NCI-H1436 treated with DMSO at 0.1 percent for 48 hours (cell line): ENCODE measurements around the gene KIRREL3.

ENCODE experiments used
- DNase-seq: peaks from one replicate; lab custom pipeline; 2025; lab: John Stamatoyannopoulos, UW

KIRREL3 gene

DNA sequence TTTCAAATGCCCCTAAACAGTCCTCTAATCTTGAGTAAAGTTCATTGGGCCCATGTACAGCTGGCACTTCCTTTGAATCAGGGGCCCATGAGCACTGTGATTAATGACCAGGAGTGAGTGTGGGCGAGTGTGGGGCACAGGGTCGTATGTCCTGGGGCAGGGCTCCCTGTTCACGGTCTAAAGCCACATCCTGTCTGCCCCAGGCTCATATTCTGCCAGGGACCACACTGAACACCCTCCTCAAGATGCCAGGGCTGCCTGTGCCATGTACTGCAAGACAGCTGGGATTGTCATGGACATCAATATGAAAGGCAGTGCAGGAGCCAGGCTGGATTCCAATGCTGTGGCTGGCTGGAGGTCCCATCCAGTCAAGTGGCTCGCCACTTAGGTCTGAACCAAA lies 130.5 kb downstream of the KIRREL3 start:
- DNase-seq: no peak

DNA sequence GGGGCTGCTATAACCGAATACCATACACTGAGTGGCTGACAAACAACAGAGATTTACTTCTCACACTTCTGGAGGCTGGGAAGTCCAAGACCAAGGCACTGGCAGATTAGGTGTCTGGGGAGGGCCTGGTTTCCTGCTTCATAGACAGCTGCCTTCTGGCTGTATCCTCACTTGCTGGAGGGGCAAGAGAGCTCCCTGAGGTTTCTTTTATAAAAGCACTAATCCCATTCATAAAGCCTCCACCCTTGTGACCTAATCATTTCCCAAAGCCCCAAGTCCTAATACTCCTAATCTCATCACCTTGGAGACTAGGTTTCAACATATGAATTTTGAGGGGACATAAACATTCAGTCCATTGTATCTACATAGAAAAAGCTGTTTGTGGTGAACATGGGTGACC lies 131.8 kb downstream of the KIRREL3 start:
- no peak for DNase-seq

DNA sequence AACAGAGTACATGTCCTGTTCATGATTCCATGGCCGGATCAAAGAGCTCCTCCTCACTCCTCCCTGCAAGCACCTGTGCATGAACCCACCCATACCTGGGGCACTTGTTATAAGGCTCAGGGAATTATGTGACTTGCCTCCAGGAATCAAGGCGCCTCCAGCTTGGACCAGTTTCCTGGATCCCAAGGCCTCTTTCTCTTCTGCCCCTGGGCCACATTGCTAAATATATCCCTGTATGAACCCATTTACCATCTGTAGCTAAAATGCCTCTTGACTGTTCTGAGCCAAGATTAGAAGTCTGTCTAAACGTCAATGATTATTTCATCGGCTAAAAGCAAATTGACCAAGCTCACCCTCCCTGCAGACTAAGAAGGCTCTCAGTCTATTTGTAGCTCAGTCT lies 135.6 kb downstream of the KIRREL3 start:
- no peak for DNase-seq

DNA sequence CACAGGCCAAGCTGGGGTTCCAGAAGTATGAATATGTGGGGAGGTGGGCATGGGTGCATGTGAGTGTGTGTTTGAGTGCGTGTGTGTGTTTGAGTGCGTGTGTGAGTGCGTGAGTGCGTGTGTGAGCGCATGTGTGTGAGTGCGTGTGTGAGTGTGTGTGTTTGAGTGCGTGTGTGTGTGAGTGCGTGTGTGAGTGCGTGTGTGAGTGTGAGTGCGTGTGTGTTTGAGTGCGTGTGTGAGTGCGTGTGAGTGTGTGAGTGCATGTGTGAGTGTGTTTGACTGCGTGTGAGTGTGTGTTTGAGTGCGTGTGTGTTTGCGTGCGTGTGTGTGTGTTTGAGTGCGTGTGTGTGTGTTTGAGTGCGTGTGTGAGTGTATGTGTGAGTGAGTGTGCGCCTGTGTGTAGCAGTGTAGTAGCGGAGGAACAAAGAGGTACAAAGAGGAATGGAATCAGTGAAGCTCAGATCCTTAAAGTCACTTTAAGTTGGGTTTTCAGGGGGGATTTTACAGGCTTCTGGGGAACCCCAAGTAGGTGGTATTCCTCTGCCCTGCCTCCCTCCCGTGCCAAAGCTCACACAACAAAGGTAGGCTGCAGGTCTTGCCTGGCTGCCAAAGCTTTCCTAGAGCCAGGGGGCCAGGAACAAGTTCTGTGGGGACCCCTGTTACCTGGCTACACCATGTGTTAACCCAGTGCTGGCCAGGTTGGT lies 137.1 kb downstream of the KIRREL3 start:
- DNase-seq: no peak

DNA sequence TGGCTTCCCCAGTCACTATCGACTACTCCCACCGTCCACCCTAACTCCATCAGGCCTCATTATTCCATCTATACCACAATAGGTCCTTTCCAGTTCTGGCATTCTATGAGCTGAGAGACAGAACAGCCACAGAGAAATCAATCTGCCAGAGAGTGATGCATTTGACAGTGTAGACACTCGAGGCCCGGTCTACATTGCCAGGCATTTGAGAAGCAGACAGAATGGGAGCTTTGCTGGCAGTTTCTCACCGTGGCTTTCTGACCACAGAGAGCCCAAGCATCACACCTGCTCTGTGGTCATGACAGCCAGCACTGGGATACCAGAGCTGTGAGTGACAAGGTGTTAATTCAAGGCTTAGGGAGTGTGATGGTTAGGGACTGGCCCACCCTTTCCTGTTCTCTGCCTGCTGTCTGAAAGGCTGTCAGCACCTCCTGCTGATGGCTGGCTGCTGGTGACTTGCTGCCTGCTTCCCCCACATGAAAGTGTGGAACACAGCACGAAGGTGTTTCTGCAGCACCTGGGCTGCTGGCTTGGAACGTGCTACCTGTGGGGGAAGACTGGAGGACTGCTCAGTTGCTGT lies 137.8 kb downstream of the KIRREL3 start:
- no peak for DNase-seq

DNA sequence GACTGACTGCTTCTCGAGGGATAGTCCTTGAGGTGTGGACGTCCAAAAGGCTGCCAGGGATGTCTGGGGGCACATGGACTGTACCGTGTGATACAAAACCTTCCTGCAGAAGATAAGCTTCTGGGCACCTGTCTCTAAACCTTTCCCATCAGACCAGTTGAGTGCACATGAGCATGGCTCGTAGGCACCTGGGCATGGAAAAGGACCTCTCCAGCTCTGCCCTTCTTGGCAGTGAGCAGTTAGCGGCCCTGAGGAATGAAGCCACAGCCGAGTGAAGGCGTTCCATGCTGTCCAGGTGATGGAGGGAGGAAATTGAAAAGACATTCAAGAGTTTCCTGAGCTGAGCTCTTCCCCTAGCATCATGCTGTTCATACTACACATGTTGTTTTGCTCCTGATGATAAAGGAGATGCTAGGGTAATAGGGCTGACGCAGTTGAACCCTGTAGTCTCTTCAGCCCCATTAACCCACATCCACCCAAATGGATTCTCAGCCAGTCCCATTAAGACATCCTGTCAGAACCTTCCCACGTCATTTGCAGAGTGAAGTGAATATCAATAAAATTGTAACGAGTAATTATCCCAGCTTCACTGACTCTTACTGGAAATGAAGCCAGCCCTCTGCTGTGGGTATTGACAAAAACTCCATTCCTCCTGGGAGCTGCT lies 138.6 kb downstream of the KIRREL3 start:
- no peak for DNase-seq

DNA sequence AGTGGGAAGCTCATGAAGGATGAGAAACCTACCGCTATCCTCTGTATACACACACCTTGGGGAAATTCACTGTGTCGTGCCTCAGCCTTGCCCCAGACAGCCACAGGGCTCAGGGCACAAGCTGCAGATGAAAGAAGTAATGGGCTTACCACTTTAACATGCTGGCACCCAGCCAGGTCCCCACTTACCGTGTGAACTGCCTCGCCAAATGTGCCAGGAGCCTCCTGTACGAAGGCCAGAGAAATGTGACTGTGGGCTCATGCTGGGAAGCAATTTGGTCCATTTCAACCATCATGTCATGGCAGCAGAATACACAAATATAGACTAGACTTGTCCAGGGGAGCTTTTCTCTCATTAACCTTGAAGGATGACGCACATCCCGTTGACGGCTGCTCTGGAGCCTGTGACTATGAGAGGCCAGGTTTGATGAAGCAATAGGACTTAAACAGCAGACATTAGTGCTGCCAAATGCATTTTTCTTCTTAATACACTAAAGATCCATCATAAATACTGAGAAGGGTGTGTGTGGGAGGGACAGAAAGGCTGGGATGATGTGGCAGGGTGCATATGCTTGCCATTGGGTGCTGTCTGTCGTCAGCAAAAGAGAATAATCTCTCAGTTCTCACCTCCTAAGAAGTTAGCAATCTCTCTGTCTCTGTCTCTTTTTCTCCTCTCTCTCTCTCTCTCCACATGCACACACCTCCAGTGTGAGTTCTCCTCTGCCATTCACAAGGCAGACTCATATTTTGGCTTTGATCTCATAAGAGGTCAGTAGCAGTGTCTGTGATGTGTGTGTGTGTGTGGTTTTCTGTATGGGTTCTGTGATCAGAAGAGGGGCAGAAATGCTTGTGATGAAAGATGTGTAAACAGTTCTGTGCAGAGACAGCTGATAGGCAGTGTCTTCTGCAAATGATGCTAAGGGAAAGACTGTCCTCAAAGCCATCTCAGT lies 142.4 kb downstream of the KIRREL3 start:
- peak; percentile 65 for DNase-seq

DNA sequence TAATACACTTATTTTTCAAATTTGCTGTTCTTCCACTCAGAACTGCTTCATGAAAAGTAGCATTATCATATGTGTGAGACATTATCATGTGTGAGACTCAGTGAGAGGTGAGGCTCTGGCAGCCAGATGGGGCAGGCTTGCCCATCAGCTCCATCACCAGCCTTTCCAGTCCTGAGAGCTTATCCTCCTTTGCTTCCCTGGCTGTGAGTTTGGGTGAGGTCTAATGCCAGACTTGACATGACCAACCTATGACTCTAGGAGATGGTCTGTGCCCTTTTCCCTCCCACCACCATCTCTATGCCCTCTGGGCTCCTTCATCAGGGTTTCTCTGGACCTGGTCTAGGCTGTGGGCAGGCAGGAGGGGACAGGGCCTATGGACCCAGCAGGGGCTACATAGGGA lies 145.0 kb downstream of the KIRREL3 start:
- DNase-seq: no peak

DNA sequence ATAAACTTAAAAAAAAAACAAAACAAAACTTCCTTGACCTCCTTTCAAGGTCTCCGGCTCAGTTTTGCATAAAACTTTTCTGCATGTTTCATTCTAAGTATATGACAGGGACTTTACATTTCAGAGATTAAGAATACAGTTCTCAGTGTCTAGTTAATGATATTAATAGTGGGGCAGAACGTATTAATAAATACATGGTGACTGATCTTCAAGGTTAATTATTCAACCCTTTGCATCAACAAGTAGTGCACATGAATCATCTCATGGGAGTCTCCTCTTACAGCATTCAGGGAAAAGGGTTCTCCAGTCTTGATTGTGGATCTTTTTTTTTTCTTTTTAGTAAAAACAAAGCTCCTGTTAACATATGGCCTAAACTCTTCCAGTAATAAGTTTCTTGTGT lies 146.8 kb downstream of the KIRREL3 start:
- no peak for DNase-seq

DNA sequence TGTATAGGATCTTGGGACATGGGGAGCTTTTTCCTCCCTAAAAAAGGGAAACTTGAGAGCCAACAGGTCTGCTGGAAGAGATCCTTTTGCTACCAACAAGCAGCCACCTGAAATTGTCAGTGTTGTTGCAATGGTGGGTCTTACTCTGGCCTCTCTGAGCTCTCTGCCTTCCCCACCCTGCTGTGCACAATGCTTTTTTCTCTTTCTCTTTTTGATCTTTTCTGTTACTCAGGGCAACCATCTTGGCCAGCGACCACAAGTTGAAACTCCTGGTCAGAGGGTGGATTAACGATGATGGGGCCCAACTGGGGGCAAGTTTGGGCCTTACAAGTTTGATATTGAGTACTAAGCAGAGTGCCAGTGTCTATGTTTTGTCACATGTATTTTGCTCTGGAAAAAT lies 155.8 kb downstream of the KIRREL3 start:
- DNase-seq: no peak

DNA sequence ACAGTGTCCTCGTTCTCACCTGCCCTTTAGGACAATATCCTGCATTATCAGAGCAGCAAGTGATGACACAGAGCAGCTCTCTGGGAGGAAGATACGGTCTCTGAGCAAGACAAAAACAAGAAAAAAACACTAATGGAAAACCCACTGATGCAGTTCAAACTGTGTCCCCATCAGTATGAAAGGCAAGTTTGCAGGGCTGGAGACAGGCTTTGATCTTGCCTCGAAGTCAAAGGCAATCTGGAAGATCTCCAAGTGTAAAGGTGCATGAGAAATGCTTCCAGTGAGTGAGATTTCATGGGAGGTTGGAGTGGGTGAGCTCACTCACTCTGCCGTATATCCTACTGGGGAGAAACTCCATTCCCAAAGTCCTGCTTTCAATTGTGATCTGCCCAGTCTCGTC lies 157.5 kb downstream of the KIRREL3 start:
- no peak for DNase-seq

DNA sequence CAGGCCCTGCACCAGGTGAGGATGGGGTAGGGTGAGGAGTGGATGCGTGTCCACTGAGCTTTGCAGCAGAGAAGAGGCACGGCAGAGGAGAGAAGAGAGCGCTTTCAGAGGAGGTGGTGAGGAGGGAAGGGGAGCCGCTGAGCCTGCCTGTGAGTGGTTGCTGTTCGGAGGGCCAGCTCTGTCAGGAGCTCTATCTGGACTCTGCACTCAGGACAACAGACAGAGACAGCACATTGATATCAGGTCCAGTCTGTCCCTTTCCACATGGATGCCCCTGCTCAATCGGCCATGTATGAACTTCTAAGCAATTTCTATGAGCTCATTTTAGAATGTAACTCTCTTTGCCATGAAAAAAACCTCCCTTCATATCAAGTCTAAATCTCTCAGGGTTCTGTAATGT lies 158.6 kb downstream of the KIRREL3 start:
- no peak for DNase-seq

DNA sequence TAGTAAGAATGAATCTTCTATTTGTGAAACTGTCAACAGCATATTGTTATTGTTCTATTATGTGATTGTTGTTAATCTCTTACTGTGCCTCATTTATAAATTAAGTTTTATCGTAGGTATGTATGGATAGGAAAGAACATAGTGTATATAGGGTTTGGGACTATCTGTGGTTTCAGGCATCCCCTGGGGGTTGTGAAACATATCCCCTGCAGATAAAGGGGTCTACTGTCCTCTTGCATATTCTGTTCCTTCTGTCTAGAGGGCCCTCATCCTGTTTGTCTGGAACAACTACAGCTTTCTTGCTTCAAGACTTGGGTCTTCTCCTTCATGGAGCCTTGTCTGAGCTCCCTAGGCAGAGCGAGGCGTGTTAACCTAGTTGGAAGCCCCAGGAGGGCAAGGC lies 159.6 kb downstream of the KIRREL3 start:
- DNase-seq: no peak

DNA sequence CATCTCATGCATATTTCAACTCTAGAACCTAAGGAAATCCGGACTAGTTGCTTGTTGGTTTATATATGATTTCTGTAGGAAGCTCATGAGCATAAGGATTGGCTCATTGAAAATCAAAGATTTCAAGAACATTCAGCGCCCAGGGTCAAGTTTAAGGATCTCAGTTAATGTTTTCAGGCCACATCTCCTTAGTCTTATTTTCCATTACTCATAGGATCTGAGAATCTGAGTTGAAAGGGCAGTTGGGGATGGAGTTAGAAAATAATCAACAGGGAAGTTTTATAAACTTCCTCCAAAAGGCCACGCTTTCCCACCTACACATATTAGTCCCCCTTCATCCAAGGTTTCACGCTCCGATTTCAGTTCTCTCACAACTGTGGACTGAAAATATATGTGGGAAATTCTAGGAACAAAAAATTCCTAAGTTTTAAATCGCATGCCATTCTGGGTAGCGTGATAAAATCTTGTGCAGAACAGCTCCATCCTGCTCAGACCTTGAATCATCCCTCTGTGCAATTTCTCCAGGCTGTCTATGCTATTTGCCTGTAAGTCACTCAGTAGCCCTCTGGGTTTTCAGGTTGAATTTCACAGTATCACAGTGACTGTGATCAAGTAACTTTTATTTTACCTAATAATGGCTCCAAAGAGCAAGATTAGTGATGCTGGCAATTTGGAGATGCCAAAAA lies 160.2 kb downstream of the KIRREL3 start:
- no peak for DNase-seq

DNA sequence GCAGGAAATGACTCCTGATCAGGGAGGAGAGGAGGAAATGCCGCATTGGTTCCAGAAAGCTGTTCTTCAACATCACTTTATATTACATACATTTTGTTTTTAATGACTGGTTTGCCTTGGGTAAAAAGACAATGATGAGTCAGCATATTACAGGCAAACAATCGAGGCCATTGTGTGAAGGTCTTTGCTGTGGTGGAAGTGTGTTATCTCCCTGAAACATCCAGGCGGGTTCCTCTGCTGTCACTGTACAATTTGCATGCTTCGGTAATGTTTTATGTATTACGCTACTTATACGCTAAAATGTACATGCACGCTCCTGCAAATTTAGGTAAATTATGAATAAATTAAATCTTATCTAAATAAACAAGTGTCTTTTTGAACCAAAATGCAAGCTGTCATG lies 161.1 kb downstream of the KIRREL3 start:
- no peak for DNase-seq

DNA sequence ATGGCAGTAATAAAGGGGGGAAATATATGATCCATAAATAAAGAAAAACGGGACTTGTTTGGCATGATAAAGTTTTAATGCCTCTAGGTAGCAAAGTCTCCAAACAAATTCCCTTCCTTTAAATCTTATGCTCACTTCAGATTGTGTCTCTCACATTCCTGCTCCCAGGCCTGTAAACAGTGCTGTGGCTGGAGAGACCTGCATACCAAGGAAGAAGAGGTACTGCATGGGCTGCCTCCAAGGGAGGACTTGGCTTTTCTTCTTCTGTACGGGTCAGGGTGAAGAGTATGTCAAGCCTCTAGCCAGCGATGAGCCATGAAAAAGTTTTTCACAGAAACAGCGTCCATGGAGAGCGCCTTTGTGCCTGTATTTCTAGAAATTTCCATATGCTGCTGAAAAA lies 161.8 kb downstream of the KIRREL3 start:
- DNase-seq: no peak

DNA sequence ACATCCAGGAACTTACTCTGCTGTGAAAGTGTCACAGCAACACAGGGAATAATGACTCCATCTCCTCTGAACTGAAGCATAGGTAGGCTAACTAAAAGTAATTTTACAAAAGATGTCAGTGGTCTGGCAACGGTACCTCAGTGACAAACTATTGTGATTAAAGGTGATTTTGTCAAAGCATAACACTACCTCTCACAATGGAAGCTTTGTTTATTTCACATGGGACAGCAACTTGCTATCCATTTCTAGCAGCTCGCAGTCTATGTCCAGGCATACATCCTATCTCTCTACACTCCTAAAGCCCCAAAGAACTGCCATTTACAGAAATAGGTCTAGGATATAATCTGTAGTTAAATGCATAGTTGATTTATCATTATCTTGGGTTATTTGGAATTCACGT lies 163.0 kb downstream of the KIRREL3 start:
- DNase-seq: no peak

DNA sequence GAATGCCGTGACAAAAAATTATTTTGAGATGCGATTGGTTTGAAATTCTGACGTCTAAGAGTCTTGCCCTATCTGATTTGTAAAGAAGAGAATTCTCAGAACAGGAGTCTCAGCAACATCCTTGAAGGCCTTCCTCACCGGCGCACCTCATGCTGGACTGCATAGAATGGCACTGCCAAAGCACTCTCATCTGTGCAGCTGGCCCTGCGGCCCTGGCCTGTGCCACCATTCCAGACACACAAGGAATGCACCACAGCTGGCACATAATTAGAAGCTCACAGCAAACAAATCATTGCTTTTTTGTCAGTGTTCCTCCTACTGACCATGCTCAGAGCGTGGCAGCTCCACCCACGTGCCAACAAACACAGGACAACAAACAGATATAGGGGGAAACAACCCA lies 166.0 kb downstream of the KIRREL3 start:
- DNase-seq: no peak

DNA sequence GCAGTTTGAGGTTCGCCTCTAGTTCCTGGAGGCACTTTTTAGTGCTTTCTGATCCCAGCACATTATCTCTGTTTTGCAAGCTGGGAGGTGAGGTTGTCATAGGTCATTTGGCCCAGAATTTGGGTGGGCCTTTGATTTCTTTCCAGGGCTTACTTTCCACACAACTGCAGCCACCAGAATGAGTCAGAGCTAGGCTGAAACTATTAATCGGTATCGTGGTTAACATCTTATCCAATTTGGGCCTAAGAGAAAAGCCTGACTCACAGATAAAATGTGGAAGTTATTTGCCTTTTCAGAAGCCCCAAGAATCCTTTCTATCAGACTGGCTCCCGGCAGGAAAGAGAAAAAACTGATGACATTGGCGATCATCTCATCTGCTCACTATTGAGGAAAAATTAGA lies 166.4 kb downstream of the KIRREL3 start:
- DNase-seq: no peak

DNA sequence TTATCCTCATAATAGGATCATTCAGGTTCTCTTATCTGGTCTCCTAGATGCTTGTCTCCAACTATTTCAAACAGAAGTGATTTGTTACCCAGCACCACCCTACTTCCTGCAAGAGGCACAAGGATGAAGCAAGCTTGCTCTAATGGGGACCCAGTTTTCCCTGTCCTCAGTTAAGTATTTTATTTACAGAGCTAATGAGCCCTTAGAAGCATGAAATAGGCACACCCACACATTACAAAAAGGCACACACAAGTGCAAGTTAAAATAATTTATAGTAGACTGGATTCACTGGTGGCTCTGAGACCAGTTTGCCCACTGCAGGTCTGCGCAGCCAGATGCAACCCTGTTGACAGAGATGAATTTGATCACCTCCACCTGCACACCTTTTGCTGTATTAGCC lies 167.5 kb downstream of the KIRREL3 start:
- DNase-seq: peak; percentile 21

DNA sequence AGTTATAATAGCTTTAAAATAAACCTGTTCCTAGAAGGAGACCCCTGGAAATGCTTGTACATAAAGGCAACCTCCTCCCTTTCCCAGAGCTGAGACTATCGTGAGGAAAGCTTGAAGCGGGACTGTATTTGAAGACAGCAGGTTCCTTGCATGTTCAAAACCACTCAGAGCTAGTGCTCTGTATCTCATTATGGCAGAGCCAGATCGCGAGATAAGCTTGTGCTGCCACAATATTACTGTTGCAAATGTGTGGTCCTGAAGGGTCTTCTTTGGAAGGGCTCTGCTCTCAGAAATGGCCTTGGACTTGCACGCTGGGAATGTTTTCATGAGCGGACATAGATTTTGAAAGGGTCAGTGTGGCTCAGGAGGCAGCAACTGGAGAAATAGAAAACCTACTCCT lies 168.2 kb downstream of the KIRREL3 start:
- DNase-seq: no peak

DNA sequence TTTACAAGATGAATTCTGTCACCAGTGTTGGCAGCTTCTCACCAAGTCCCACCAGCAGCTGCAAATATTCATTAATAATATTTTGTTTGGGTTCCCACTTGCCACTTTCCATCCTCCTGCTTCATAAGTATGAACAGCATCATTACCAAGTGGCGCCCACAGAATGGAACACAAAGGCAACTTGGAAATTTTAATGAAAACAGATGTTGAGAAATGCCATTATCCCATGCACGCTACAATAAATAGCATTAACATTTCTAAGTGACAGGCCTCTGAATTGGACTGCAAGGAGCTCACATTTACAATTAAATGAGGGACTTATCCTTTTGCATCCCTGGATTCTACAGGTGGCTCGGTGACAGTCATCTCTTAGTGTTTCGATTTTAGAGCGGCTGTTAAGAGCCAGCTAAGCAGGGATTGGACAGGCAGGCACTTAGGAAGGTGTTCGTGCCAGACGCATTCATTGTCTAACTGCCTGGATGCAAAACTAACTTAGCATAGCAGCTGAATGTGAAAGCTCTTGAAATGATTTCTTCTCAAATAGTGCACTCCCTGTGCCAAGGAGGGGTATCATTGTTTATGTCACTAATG lies 170.3 kb downstream of the KIRREL3 start:
- DNase-seq: peak; percentile 79
